Measurements from ENCODE around the gene FBN1.

FBN1 gene

GRCh38 chr15:48570822-48571221, 74.7 kb downstream of the FBN1 start:
- H3K27ac Mint-ChIP-seq, result no peak overlapping the region
- no peak for DNase-seq

GRCh38 chr15:48569591-48570302, 75.8 kb downstream of the FBN1 start:
- no peak overlapping the region for H3K27ac Mint-ChIP-seq

More at GRCh38 chr15:48570822-48571221, 74.7 kb downstream of the FBN1 start:
- peaks cover 4% of the 10 kb centered on the region for H3K27me3 Mint-ChIP-seq
- no peaks in the 10 kb centered on the region for H3K4me1 Mint-ChIP-seq
- H3K36me3 Mint-ChIP-seq, result no peaks in the 10 kb centered on the region
- H3K4me3 Mint-ChIP-seq, result no peak overlapping the region
- CTCF ChIA-PET, result no interaction called here
- no peaks in the 10 kb centered on the region for H3K9me3 Mint-ChIP-seq

GRCh38 chr15:48566668-48567067, 78.8 kb downstream of the FBN1 start:
- CTCF ChIA-PET, result no interaction called here
- Mint-ChIP-seq H3K27ac (no peak overlapping the region), H3K36me3 (no peaks in the 10 kb centered on the region), H3K27me3 (peaks cover 4% of the 10 kb centered on the region), H3K4me1 (no peaks in the 10 kb centered on the region), H3K9me3 (no peaks in the 10 kb centered on the region), H3K4me3 (no peak overlapping the region)
- DNase-seq, result no peak

More at GRCh38 chr15:48569591-48570302, 75.8 kb downstream of the FBN1 start:
- no peaks in the 10 kb centered on the region for H3K36me3 Mint-ChIP-seq
- DNase-seq, result no peak
- H3K9me3 Mint-ChIP-seq, result no peaks in the 10 kb centered on the region
- H3K4me3 Mint-ChIP-seq, result no peak overlapping the region
- CTCF ChIA-PET, result no interaction called here
- no peaks in the 10 kb centered on the region for H3K4me1 Mint-ChIP-seq
- peaks cover 4% of the 10 kb centered on the region for H3K27me3 Mint-ChIP-seq

- DNase-seq, result no peak
- H3K4me3 Mint-ChIP-seq, result no peak overlapping the region
- no peaks in the 10 kb centered on the region for H3K4me1 Mint-ChIP-seq
- CTCF ChIA-PET, result interaction anchor here (0.5 kb wide), 1 partner anchor 40 kb away, joined by 3 read pairs; no protein-coding TSS in a partner anchor
- no peaks in the 10 kb centered on the region for H3K9me3 Mint-ChIP-seq
- no peaks in the 10 kb centered on the region for H3K36me3 Mint-ChIP-seq
- H3K27ac Mint-ChIP-seq, result no peak overlapping the region
- peaks cover 4% of the 10 kb centered on the region for H3K27me3 Mint-ChIP-seq
These were observed 79.7 kb downstream of the FBN1 start for GRCh38 chr15:48565560-48566482.

GRCh38 chr15:48564690-48565089, 80.8 kb downstream of the FBN1 start:
- Mint-ChIP-seq H3K9me3 (no peaks in the 10 kb centered on the region), H3K4me3 (no peak overlapping the region), H3K36me3 (no peaks in the 10 kb centered on the region), H3K27ac (no peak overlapping the region), H3K4me1 (no peaks in the 10 kb centered on the region), H3K27me3 (no peaks in the 10 kb centered on the region)
- CTCF ChIA-PET, result no interaction called here
- no peak for DNase-seq

- Mint-ChIP-seq H3K27ac (no peak overlapping the region), H3K36me3 (no peaks in the 10 kb centered on the region), H3K27me3 (no peaks in the 10 kb centered on the region), H3K4me3 (no peak overlapping the region), H3K9me3 (no peaks in the 10 kb centered on the region), H3K4me1 (no peaks in the 10 kb centered on the region)
- no peak for DNase-seq
- CTCF ChIA-PET, result no interaction called here
These were observed 81.6 kb downstream of the FBN1 start for GRCh38 chr15:48563934-48564333.

- Mint-ChIP-seq H3K27me3 (peaks cover 5% of the 10 kb centered on the region), H3K9me3 (no peaks in the 10 kb centered on the region), H3K4me3 (no peak overlapping the region), H3K27ac (no peak overlapping the region), H3K4me1 (no peaks in the 10 kb centered on the region), H3K36me3 (no peaks in the 10 kb centered on the region)
- CTCF ChIA-PET, result no interaction called here
- no peak for DNase-seq
These were observed 85.0 kb downstream of the FBN1 start for GRCh38 chr15:48560321-48561051.

- Mint-ChIP-seq H3K36me3 (no peaks in the 10 kb centered on the region), H3K9me3 (no peaks in the 10 kb centered on the region), H3K4me1 (no peaks in the 10 kb centered on the region), H3K27ac (no peak overlapping the region), H3K4me3 (no peak overlapping the region), H3K27me3 (peaks cover 5% of the 10 kb centered on the region)
- CTCF ChIA-PET, result no interaction called here
- DNase-seq, result no peak
These were observed 86.2 kb downstream of the FBN1 start for GRCh38 chr15:48559285-48559684.

- CTCF ChIA-PET, result no interaction called here
- peaks cover 5% of the 10 kb centered on the region for H3K27me3 Mint-ChIP-seq
- no peak overlapping the region for H3K27ac Mint-ChIP-seq
- H3K4me1 Mint-ChIP-seq, result no peaks in the 10 kb centered on the region
- H3K36me3 Mint-ChIP-seq, result no peaks in the 10 kb centered on the region
- H3K9me3 Mint-ChIP-seq, result no peaks in the 10 kb centered on the region
- DNase-seq, result no peak
- H3K4me3 Mint-ChIP-seq, result no peak overlapping the region
These were observed 87.3 kb downstream of the FBN1 start for GRCh38 chr15:48558226-48558625.

- Mint-ChIP-seq H3K36me3 (no peaks in the 10 kb centered on the region), H3K4me3 (no peak overlapping the region), H3K27ac (no peak overlapping the region), H3K4me1 (no peaks in the 10 kb centered on the region), H3K27me3 (peaks cover 5% of the 10 kb centered on the region), H3K9me3 (no peaks in the 10 kb centered on the region)
- CTCF ChIA-PET, result no interaction called here
- no peak for DNase-seq
These were observed 88.2 kb downstream of the FBN1 start for GRCh38 chr15:48557335-48557734.

- DNase-seq, result no peak
- no peaks in the 10 kb centered on the region for H3K4me1 Mint-ChIP-seq
- peaks cover 5% of the 10 kb centered on the region for H3K27me3 Mint-ChIP-seq
- no peaks in the 10 kb centered on the region for H3K36me3 Mint-ChIP-seq
- CTCF ChIA-PET, result no interaction called here
- no peak overlapping the region for H3K27ac Mint-ChIP-seq
- H3K9me3 Mint-ChIP-seq, result no peaks in the 10 kb centered on the region
- no peak overlapping the region for H3K4me3 Mint-ChIP-seq
These were observed 89.2 kb downstream of the FBN1 start for GRCh38 chr15:48556159-48556897.

GRCh38 chr15:48555241-48555881, 90.1 kb downstream of the FBN1 start:
- no peak for DNase-seq
- CTCF ChIA-PET, result no interaction called here
- peaks cover 8% of the 10 kb centered on the region for H3K27me3 Mint-ChIP-seq
- no peaks in the 10 kb centered on the region for H3K4me1 Mint-ChIP-seq
- H3K4me3 Mint-ChIP-seq, result no peak overlapping the region
- H3K9me3 Mint-ChIP-seq, result no peaks in the 10 kb centered on the region
- H3K36me3 Mint-ChIP-seq, result no peaks in the 10 kb centered on the region
- no peak overlapping the region for H3K27ac Mint-ChIP-seq

GRCh38 chr15:48554112-48554511, 91.4 kb downstream of the FBN1 start:
- Mint-ChIP-seq H3K4me3 (no peak overlapping the region), H3K27ac (no peak overlapping the region), H3K4me1 (no peaks in the 10 kb centered on the region), H3K36me3 (no peaks in the 10 kb centered on the region), H3K9me3 (no peaks in the 10 kb centered on the region), H3K27me3 (peaks cover 8% of the 10 kb centered on the region)
- DNase-seq, result no peak
- CTCF ChIA-PET, result no interaction called here
